GM18873 (cell line): ENCODE data around the gene PRM1.

Experiments
- ATAC-seq: cut with Tn5 transposase; IDR thresholded peaks from one replicate; pipeline ENCODE4 v1.9.1; 2021; ENCODE audit warnings: mild to moderate bottlenecking, moderate library complexity, moderate number of reproducible peaks; ENCODE audit not compliant: unreplicated experiment, low FRiP score

Gene PRM1

DNA sequence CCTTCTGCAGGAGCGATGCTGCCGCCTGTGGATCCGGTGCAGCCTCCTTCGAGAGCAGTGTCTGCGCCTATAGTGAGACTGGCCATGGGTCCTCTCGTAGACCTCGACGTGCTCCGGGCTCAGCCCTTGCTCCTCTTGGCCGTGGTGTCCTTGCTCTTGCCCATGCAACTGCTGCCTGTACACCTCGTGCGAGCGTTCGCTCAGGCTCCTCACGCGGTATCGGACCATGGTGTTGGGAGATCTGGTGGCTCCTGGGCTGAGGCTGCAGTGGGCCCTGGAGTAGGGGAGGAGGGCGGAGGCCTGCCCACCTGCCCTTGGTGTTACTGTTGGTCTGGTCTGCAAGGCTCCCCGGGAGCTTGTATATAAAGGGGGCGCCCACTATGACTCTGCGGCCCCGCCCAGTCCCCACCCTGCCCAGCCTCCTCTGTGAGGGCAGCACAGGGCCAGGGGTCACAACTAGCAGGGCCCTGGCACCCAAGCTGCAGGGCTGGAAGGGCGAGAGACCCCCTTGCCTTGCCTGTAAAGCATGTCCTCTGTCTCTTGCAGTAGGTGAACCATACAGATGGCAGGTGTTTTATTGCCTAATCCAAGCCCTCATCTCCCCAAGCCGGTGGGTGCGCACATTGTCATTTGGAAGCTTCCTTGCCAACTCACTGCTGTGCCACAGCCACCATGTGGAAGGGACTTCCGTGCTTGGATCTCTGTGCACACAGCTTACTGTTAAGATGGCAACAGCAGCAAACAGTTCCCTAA, 4.8 kb downstream of the PRM1 start, which contains the start of gene PRM2:
TSS of gene PRM2 (minus strand) at position 338 of the 753 bp plus-strand sequence. CDS start at position 228, 110 bp downstream.
- ATAC-seq = no peak

DNA sequence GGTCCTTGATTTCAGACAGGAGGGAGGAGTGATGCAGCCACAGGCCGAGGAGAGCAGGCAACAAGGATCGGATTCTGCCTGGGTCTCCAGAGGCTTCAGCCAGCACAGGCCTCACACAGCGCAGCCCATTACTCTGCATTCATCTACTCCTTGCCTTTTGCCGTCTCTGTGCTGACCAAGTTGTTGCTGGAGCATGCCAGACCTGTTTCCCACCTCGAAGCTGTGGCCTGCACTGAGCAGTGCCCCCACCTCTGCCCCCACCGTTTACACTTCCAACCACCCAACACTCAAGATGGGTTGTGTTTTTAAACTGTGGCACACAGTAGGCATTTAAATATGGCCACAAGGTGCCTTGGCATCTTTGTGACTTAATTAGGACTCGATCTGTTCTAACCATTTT, 6.2 kb downstream of the PRM1 start:
- ATAC-seq = no peak

DNA sequence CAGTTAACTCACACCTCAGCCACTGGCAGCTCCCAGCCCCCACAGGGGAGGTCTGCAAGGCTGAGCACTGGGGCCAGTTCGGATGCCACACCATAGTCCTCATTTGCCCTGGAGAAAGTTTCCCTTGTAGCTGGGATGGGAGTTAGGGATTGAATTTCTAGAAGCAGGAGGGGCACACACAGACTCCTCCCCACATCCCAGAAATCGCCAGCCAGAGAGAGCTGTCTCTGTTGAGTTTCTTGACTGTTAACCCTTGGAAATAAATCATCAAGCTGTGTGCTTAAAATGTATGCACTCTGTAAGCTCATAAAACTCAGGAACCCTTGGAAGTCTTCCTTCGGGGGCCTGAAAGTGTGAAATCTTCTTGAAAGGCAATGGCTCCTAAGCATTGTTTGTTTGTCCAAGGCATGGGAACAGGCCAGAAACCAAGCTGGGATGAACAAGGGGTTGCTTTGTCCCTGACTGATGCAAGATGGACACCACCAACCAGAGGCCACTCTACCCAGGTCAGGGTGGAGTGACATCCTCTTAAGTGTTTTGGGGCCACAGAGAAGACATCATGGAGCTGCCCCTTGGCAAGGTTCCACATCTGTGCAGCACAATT, 7.3 kb downstream of the PRM1 start:
- no peak for ATAC-seq

DNA sequence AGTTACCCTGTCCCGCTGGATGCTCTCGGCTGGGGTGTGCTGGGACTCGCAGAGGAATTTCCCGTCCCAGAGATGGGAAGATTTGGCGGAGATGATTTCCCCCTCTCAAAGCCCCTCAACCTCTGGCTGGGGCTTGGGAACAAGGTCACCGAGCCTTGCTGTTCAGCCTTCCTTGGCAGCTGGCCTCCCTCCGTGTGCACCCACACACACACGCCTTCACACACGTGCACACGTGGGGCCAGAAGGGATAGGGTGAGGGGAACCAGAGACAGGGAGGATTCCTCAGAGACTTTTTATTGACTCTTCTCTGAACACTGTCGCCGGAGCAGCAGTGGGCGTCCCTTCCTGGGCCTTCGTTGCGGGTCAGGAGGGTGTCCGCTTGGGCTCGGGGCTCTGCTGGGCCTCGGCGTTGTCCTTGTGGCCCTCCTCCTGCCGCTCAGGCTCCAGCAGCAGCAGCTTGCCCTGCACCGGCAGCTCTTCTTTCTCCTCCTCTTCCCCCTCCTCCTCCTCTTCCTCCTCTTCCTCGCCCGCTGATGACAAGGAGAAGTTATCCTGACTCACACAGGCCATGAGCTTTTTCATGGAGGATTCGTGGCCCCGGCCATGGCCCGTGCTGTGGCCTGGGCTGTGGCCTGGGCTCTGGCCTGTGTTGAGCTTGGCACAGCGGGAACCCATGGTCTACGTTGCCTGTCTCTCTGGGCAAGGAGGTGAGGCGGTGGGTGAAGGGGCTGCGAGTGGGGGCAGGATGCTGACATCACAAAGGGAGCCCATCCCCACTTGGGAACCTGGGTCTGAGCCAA, 8.0 kb downstream of the PRM1 start, which contains the start of gene PRM3:
TSS of gene PRM3 (minus strand) at position 709 of the 800 bp plus-strand sequence. CDS start at position 675, 34 bp downstream.
- no peak for ATAC-seq

DNA sequence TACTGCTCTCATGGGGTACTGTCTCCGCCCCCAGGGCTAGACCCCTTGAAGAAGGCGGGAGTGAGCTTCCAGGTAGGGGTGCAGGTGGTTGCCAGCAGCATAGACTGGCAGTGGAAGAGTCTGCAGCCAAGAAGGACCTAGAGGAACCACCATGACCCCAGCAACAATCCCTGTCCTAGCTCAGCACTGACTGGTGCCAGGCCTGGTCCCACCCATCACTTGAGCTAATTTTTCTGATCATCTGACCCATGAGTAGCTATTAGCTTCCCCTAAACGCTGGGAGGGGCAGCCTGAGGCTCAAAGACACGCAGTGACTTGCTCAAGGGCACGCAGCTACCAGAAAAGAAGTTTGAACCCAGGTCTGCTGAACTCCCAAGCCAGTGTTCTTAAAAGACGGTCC, 8.6 kb downstream of the PRM1 start:
- ATAC-seq = no peak

DNA sequence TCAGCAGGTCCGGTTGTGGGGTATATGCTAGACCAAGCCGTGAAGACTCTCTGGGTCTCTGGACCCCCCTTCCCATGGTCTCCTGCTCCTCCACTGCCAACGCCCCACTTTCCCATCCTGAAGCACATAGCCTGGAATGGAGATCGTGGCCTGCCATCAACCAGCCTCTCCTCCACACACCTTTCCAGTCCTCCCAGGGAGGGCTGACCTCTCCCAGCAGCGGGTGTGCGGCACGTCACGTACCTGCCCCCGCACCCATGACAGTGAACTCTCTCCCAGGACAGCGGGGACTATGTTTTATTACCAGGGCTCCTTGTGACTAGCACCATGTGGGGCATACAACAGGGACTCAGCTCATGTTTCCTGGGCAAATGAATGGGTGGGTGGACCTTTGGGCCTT, 9.5 kb downstream of the PRM1 start:
- no peak for ATAC-seq

DNA sequence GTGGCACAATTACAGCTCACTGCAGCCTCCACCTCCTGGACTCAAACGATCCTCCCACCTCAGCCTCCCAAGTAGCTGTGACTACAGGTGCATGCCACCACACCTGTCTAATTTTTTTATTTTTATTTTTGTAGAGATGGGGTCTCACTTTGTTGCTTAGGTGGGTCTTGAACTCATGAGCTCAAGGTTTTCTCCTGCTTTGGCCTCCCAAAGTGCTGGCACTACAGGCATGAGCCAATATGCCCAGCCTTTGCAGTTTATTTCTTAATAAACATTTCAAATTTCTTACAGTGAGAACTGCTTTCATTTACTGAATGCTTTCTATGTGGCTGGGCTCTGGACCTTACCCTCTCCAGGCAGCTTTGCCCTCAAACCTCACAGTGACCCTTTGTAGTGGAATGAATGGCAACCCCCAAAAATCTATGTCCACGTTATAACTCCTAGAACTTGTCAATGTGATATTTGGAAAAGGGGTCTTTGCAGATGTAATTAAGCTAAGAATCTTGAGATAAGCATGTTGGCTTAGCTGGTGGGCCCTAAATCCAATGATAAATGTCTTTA, 10.4 kb downstream of the PRM1 start:
- ATAC-seq = no peak

DNA sequence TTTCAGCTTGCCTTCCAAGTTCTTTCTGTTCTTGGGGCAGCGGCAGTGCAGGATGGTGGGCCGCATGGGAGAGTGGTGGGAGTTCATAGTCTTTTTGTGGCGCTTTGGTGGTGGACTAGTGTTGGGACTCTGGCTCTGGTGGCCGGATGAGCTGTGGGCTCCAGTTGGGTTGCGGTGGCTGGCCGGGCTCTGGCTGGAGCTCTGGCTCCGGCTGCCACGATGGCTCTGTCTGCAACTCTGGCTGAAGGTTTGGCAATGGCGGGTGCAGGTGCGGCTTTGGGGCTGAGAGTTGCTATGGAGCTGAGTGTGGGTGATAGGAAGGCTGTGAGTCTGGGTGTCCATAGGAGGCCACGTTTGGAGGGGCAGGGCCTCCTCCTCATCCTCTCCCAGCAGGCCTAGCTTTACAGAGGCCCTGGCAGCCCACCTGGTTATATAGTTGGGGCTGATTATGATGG, 12.2 kb downstream of the PRM1 start, which contains the start of gene TNP2:
TSS of gene TNP2 (minus strand) at position 405 of the 455 bp plus-strand sequence. CDS start at position 342, 63 bp downstream.
- ATAC-seq = no peak

DNA sequence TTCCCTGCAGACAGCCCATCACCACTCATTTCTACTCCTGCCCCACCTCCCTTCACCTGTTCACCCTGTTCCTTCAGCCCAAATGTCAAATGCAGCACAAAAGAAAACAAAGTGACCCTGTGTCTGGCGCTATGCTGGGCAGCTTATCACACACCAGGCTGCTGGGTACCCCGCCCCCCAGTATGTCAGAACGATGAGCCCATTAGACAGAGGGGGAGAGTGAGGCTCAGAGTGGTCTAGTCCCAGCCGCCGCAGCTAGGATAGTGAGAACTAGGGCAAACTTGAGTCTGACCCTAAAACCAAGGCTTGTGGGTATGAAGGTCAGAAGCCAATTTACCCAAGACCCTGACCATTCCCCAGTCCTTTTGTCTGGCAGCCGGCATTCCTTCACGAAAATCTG, 16.0 kb downstream of the PRM1 start:
- no peak for ATAC-seq

DNA sequence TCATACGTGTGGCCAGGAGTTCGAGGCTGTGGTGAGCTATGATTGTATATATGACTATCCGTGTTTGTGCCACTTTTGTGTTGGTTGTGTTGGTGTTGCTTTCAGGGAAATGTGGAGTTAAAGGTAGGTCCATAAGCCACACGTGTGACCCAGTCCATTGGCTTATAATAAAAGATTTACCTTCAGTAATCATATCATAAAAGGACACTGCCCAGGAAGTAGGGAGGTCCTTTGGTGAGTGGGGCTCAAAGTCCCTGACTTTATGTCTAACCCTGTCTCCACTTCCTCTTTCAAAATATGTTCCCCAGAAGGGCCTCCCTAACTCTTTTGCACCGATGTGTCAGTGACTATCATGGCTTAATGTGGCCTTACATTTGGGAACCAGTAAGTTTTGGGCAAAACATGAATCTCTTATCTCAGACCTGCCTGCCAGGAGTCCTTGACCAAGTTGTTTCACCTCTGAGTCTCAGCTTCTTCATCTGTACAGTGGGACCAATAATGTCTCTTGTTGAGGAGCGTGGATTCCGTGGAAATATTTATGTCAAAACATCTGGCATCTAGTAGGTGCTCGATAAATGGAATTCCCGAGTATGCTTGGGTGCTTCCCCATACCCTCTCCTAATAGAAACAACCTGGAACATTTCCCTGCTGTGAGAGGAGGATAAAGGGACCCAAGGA, 16.8 kb downstream of the PRM1 start:
- ATAC-seq = no peak

DNA sequence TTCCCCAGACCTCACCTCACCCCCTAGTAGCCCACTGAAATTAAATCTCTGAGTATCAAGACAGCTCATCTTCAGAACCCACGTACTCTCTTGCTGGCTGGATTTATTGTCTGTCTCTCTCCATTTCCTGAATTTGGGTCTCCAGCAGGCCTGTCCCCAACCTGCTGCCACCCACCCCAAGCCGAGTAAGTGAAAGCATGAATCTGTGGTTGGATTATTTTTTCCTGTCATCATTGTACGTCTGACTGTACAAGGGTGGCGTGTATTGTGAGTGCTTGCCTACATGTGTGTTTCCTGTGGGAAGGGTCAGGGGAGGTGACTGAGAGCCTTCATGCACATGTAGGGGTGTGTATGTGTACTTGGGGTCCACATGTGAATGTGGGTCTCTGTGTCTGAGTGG, 17.4 kb downstream of the PRM1 start:
- no peak for ATAC-seq

DNA sequence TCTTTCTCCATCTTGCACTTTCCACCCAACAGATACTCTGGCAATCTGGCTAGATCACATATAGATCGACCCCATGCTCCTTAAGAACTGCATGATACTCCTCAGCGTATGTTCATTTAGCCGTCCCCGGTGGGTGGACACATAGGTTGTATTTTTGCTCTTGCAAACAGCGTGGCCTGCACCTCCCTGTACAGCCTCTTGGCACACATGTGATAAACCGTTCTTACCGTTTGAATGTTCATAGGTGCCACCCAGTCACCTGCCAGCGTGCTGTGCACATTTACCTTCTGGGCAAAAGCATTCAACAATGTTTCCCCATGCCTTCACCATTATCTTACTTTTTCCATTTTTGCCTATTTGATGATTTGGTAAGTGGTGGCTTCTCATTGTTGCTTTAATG, 18.2 kb downstream of the PRM1 start:
- no peak for ATAC-seq

DNA sequence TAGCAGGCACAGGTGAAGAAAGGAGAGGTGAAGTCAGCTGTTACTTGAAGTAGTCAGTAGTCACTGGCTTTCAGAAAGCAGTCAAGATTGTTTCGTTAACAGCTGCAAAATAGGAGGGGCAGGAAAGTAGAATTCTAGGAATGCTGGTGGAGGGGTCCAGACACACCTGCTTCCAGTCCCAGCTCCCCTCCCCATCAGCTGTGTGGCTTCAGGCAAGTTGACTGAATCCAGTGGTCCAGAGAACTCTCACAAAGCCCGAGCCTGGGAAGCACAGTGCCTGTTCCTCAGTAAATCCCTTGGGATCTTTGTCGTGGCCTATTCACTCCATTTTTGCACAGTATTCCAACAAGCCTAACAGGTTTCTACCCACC, 20.5 kb downstream of the PRM1 start:
- no peak for ATAC-seq

DNA sequence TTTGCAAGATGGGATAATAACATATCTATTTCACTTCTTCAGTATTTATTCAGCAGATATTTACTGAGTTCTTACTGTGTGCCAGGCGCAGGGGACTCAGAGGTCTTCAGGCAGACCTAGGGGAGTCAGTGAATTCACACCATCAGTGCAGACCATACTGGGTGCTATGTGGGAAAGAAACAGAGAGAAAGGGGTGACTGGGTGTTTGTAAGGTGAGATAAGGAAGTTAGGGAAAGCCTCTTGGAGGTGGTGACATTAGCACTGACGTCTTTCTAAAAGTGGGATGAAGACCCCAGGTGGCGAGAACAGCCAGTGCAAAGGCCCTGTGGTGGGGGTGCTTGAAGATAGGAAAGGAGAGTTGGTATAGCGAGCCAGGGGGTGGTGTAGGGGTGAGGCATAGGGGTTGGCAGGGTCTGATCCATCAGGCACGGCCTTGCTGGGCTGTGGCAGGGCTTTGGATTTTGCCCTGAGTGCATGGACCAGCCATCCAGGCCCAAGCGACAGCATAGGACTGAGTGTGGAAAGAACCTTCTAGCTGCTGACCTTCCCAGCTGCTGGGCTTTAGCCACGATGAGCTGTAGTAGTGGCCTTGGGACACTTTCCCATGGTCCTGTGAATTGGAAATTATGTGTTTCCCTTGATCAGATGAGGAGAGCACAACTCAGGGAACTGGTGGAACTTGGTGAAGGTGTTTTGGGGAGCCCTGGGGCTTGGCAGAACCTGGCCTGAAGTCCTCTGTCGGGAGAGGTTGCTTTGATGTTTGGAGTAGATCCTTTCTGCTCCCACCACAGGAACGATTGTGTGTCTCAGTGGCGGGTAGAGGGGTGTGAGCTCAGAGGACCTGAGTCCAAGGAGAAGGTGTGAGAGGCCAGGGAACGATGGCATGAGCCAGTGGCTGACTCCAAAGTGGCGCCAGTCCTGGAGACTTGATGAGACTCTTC, 21.2 kb downstream of the PRM1 start:
- ATAC-seq = no peak

DNA sequence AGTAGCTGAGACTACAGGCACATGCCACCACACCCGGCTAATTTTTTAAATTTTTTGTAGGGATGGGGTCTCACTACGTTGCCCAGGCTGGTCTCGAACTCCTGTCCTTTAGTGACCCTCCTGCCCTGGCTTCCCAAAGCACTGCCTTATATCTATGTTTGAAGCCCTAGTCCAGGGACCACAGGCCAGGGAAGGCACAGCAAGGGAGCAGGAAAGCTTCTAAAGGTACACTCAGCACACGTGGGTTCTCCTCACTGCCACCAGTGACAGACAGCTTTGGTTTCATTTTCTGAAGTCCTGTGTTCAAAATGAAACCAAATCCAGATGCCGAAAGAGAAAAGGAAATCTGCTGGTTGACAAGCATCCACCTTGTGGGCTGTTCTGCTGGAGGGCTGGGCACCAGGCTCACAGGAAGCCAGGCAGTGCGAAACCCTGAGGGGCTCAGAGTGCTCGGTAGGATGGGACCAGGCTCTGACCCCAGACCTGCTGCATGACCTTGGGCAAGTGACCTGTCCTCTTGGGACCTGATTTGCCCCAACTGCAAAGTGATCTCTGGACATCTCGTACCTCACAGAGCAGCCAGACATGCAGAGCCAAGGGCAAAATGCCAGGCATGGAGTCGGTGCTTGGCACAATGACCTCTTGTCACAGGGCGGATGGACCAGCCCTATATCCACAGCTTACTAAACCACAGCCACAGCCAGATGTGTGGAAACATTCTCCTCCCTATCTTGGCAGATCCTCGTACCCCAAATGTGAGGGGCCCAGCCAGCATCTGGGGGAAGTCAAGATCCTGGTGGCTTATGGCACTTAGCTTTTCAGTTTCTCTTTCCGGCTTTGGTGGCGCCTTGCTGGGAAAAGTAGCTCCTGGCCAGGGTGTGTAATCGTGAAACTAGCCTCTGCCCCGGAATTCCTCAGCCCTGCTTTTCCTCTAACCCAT, 22.3 kb downstream of the PRM1 start:
- ATAC-seq = no peak

DNA sequence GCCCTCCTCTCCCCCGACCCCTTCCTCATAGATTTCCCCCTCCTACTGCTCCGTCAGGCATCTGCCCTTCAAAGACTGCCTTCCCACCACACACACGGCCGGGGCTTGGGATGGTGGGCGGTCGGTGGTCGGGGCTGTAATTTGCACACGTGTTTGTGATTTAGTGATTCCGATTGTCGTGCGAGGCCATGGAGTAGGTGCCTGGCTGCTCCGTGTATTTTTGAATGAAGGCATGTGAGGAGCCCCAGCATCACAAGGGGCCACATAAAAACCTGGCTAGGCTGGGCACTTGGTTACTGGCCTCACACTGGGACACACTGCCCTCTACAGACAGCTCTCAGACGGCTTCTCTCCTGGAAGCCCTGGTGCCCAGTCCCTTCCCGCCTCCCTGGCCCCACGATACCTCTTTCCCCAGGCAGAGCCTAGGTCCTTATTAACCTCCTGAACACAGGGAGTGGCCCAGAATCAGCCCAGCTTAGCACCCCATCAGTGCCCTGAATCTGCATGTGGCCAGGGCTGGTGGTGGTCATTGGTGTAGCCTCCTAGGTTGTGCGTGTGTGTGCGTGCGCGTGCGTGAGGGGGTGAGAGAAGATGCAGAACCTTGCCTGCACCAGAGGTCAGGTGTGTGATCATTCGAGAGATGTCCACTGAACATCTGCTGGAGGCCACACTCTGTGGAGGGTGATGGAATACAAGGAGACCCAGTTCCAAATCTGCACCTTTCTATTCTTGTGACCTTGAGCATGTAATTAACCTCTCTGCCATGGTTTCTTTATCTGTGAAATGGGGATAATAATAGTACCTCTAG, 23.8 kb downstream of the PRM1 start:
- ATAC-seq = no peak

DNA sequence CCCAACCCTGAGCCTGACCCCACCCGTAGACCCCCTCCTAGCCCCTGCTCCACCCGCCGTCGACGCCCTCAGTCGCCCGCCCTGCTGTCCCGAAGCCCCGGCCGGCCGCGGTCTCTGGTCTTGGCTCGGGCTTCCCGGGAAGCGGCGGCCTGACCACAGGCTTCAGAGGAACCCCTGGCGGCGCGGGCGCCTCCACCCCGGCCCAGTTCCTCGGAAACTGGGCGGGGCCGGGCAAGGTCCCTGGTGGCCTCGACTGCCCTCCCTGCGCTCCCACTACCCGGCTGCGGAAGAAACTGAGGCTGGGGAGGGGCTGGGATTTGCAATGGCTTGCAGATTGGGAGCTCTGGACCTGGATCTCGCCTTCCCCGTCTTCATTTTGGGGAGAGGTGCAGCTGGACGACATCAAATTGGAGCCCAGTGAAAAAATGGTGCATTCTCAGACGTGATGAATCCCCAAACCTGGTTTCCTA, 24.4 kb downstream of the PRM1 start:
- no peak for ATAC-seq
